ENCODE data around the gene SLC30A5. TPM values are rescaled to one million over a fixed set of nuclear protein-coding genes. Genes with fewer than 3 reads are reported as not detected.
"Not testable (repeated sequence)": the region's sequence is repeated elsewhere in the genome, so short reads cannot be mapped to it uniquely, and the experiment has no call there.

The SLC30A5 gene
- total RNA-seq, 1 donor from 2014 or later: 64.1 TPM

DNA sequence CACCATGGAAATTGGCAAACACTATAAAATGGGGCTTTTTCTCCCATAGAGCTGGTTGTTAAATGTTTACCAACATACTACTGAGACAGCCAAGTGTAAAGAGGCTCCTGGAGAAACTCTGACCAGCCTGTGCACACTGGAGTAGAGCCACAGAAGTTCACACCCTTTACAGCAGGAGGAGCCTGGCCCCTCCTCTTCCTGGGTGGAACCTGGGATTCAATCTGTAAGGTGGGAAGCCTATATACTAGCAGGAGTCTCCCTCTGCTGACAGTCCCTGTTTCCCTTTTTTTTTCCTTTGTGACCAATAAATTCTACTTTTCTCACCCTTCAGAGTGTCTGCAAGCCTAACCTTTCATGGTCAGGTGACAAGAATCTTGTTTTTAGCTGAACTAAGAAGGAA, 10.4 kb upstream of the SLC30A5 start:
- Mint-ChIP-seq H3K36me3 (ENCODE audit: low read depth) (no peaks in the 10 kb centered on the region), H3K4me3 (ENCODE audit: low read depth) (no peak overlapping the region), H3K4me1 (ENCODE audit: low read depth) (peaks cover 16% of the 10 kb centered on the region), H3K27me3 (ENCODE audit: low read depth) (no peaks in the 10 kb centered on the region), H3K9me3 (no peaks in the 10 kb centered on the region), H3K27ac (no peak overlapping the region)
- intact Hi-C loops (cut with micrococcal nuclease): no loop called here
- no peak for DNase-seq (ENCODE audit: low spot score)

DNA sequence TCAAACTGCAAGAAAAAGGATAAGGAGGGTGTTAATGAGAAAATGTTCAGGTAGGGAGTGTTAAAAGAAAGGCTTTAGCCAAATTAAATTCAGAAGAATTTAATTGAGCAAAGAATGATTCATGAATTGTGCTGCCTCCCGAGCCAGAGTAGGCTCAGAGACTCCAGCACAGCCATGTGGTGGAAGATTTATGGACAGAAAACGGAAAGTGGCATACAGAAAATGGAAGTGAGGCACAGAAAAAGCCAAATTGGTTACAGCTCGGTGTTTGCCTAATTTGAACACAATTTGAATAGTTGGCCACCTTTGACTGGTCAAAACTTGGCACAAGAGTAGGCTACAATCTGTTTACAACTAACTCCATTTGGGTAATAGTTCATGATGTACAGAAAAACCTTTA, 9.6 kb upstream of the SLC30A5 start:
- Mint-ChIP-seq H3K4me3 (ENCODE audit: low read depth) (no peak overlapping the region), H3K36me3 (ENCODE audit: low read depth) (no peaks in the 10 kb centered on the region), H3K9me3 (no peaks in the 10 kb centered on the region), H3K4me1 (ENCODE audit: low read depth) (peaks cover 14% of the 10 kb centered on the region), H3K27ac (no peak overlapping the region), H3K27me3 (ENCODE audit: low read depth) (no peaks in the 10 kb centered on the region)
- DNase-seq (ENCODE audit: low spot score): no peak
- intact Hi-C loops (cut with micrococcal nuclease): no loop called here

DNA sequence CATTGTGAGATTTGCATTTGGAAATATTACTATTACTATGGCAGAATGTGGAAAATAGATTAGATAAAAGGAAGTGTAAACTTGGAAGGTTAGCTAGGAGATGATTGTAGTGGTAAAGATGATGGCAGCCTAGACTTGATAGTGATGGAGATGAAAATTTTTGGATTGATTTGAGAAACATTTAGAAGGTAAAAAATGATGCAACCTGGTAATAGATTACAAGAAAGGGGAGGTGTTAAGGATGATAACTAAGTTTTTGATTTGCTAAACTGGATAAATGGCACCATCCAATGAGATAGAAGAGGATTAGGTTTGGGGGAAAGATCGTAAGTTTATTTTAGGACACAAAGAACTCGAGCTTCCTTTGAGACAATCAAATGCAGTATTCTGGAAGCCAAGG, 8.9 kb upstream of the SLC30A5 start:
- intact Hi-C loops (cut with micrococcal nuclease): no loop called here
- no peak overlapping the region for H3K4me3 Mint-ChIP-seq (ENCODE audit: low read depth)
- no peak for DNase-seq (ENCODE audit: low spot score)
- H3K4me1 Mint-ChIP-seq (ENCODE audit: low read depth): peaks cover 14% of the 10 kb centered on the region
- no peaks in the 10 kb centered on the region for H3K27me3 Mint-ChIP-seq (ENCODE audit: low read depth)
- H3K36me3 Mint-ChIP-seq (ENCODE audit: low read depth): no peaks in the 10 kb centered on the region
- no peak overlapping the region for H3K27ac Mint-ChIP-seq
- H3K9me3 Mint-ChIP-seq: no peaks in the 10 kb centered on the region

DNA sequence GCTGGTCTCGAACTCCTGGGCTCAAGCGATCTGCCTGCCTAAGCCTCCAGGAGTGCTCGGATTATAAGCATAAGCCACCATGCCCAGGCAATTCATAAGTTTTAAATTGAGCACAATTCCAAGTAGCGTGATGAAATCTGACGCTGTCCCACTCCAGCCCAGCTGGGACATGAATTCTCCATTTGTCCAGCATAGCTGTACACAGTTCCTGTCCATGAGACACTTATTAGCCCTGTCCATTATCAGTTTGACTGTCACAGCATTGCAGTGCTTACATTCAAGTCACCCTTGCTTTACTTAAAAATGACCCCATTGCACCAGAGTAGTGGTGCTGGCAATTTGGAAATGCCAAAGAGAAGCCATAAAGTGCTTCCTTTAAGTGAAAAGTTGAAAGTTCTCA, 7.6 kb upstream of the SLC30A5 start:
- H3K4me3 Mint-ChIP-seq (ENCODE audit: low read depth): no peak overlapping the region
- no peak overlapping the region for H3K27ac Mint-ChIP-seq
- H3K36me3 Mint-ChIP-seq (ENCODE audit: low read depth): no peaks in the 10 kb centered on the region
- intact Hi-C loops (cut with micrococcal nuclease): no loop called here
- no peaks in the 10 kb centered on the region for H3K27me3 Mint-ChIP-seq (ENCODE audit: low read depth)
- no peak for DNase-seq (ENCODE audit: low spot score)
- H3K4me1 Mint-ChIP-seq (ENCODE audit: low read depth): peaks cover 15% of the 10 kb centered on the region
- H3K9me3 Mint-ChIP-seq: no peaks in the 10 kb centered on the region

DNA sequence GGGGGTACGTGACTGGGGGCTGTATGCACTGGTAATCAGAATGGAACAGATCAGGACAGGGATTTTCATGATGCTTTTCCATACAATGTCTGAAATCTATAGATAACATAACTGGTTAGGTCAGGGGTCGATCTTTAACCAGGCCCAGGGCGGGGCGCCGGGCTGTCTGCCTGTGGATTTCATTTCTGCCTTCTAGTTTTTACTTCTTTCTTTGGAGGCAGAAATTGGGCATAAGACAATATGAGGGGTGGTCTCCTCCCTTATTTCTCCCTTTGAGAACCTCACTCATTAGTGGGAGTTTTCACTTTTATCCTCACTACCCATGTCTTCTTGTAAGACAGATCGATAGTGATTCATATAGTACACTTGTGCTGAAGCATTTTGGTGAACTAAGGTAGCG, 5.8 kb upstream of the SLC30A5 start:
- H3K4me1 Mint-ChIP-seq (ENCODE audit: low read depth): peaks cover 17% of the 10 kb centered on the region
- H3K4me3 Mint-ChIP-seq (ENCODE audit: low read depth); H3K9me3 Mint-ChIP-seq; intact Hi-C loops (cut with micrococcal nuclease); H3K36me3 Mint-ChIP-seq (ENCODE audit: low read depth); DNase-seq (ENCODE audit: low spot score); H3K27ac Mint-ChIP-seq; H3K27me3 Mint-ChIP-seq (ENCODE audit: low read depth): not testable (repeated sequence)

GRCh38 chr5:69090158-69090557, 3.7 kb upstream of the SLC30A5 start:
- Mint-ChIP-seq H3K9me3 (no peaks in the 10 kb centered on the region), H3K36me3 (ENCODE audit: low read depth) (peaks cover 4% of the 10 kb centered on the region), H3K4me1 (ENCODE audit: low read depth) (peaks cover 5% of the 10 kb centered on the region), H3K27me3 (ENCODE audit: low read depth) (no peaks in the 10 kb centered on the region), H3K4me3 (ENCODE audit: low read depth) (no peak overlapping the region), H3K27ac (no peak overlapping the region)
- intact Hi-C loops (cut with micrococcal nuclease): loop anchor here (5.0 kb wide), 1 partner anchor 48 kb away; no protein-coding TSS in a partner anchor
- no peak for DNase-seq (ENCODE audit: low spot score)

DNA sequence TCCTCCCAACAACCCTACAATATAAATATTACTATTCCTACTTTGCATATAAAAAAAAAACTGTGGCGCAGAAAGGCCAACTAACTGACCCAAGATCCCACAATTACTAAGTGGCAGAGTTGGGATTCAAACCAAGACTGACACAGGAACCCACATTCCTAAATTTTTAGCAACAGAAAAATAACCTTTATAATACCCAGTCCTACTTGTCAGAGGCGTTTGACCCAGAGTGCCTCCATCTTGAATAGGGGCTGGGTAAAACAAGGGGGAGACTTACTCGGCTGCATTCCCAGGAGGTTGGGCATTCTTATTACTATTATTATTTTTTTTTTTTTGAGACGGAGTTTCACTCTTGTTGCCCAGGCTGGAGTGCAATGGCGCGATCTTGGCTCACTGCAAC, 2.0 kb upstream of the SLC30A5 start:
- H3K27ac Mint-ChIP-seq: no peak overlapping the region
- peaks cover 18% of the 10 kb centered on the region for H3K36me3 Mint-ChIP-seq (ENCODE audit: low read depth)
- no peaks in the 10 kb centered on the region for H3K27me3 Mint-ChIP-seq (ENCODE audit: low read depth)
- DNase-seq (ENCODE audit: low spot score): no peak
- H3K4me3 Mint-ChIP-seq (ENCODE audit: low read depth): no peak overlapping the region
- peaks cover 14% of the 10 kb centered on the region for H3K4me1 Mint-ChIP-seq (ENCODE audit: low read depth)
- intact Hi-C loops (cut with micrococcal nuclease): loop anchor here (5.0 kb wide), 1 partner anchor 49 kb away; no protein-coding TSS in a partner anchor
- no peaks in the 10 kb centered on the region for H3K9me3 Mint-ChIP-seq

DNA sequence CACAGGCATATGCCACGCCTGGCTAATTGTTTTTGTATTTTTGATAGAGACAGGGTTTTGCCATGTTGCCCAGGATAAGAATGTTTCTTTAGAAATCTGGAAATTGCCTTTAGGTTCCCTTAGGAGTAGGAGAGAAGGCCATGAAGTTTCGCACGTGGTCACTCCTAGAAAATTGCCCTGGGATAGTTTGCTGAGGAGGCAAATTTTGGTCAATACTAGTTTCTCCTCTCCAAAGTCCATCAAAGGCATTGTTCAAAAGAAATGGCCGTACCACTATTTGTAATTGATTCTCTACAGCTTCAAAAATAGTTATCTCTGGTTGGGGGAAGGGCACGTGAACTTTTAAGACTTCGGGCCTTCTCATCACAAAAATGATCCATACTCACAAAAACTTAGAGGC, 845 bp upstream of the SLC30A5 start:
- peaks cover 28% of the 10 kb centered on the region for H3K36me3 Mint-ChIP-seq (ENCODE audit: low read depth)
- no peak for DNase-seq (ENCODE audit: low spot score)
- H3K27me3 Mint-ChIP-seq (ENCODE audit: low read depth): no peaks in the 10 kb centered on the region
- peaks cover 20% of the 10 kb centered on the region for H3K4me1 Mint-ChIP-seq (ENCODE audit: low read depth)
- H3K27ac Mint-ChIP-seq: peak overlapping the region; percentile 79
- H3K9me3 Mint-ChIP-seq: no peaks in the 10 kb centered on the region
- H3K4me3 Mint-ChIP-seq (ENCODE audit: low read depth): no peak overlapping the region
- intact Hi-C loops (cut with micrococcal nuclease): loop anchor here (1.0 to 5.0 kb wide), 7 partner anchors 51 to 277 kb away; partner anchors contain the start of genes CCNB1 and CDK7

GRCh38 chr5:69099302-69099701, 5.5 kb downstream of the SLC30A5 start:
- no peaks in the 10 kb centered on the region for H3K27me3 Mint-ChIP-seq (ENCODE audit: low read depth)
- peaks cover 66% of the 10 kb centered on the region for H3K36me3 Mint-ChIP-seq (ENCODE audit: low read depth)
- no peaks in the 10 kb centered on the region for H3K9me3 Mint-ChIP-seq
- H3K4me1 Mint-ChIP-seq (ENCODE audit: low read depth): peaks cover 23% of the 10 kb centered on the region
- DNase-seq (ENCODE audit: low spot score): no peak
- intact Hi-C loops (cut with micrococcal nuclease): no loop called here
- H3K27ac Mint-ChIP-seq: no peak overlapping the region
- no peak overlapping the region for H3K4me3 Mint-ChIP-seq (ENCODE audit: low read depth)

DNA sequence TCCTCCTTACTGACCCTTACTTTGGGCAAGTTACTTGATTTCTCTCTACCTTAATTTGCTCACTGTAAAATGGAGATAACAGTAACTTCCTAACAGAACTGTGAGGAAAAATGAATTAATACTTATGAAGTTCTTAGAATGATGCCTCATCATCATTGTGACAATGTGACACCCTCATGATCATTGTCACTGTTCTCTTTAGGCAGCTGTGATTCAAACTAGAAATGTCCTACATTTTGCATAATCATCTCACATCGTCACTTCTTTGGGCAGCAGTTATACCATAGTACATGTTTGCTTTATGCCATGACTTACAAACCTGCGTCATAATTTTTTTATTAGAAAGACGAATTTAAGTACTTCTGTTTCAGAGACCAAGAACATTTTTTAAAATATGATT, 9.7 kb downstream of the SLC30A5 start:
- Mint-ChIP-seq H3K4me3 (ENCODE audit: low read depth) (no peak overlapping the region), H3K27me3 (ENCODE audit: low read depth) (no peaks in the 10 kb centered on the region), H3K4me1 (ENCODE audit: low read depth) (peaks cover 10% of the 10 kb centered on the region), H3K27ac (peak overlapping the region; percentile 16), H3K9me3 (no peaks in the 10 kb centered on the region), H3K36me3 (ENCODE audit: low read depth) (peaks cover 60% of the 10 kb centered on the region)
- intact Hi-C loops (cut with micrococcal nuclease): no loop called here
- no peak for DNase-seq (ENCODE audit: low spot score)

DNA sequence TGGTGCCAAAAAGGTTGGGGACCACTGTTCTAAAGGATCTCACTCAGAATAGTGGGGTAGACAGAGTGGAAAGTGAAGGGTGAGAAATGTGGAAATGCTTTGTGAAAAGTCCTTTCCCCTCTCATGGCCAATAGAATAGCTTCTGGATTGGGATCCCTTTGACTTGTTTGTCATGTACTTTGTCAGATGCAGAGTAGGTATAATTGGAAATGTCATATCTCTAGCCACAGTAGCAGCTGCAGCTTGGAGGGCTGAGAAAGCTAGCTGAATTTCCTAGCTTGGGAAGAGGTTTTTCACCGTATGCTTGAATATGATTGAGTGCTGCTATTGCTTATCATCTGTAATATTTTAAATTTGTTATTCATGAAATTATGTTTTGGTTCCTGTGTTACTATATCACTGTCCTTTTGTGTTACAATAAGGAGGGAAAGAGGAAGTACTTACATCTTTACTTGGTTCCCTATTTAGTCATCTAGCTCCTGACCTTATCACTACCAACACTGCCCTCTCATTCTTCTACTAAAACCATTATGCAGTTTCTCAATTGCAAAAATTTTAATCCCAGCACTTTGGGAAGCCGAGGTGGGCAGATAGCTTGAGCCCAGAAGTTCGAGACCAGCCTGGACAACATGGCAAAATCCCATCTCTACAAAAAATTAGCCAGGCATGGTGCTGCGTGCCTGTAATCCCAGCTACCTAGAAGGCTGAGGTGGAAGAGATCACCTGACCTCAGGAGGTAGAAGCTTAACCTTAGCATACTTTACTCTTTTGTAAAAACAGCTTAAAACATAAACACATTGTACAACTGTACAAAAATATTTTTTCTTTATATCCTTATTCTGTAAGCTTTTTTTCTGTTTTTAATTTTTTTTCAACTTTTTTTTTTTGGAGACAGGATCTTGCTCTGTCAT, 12.4 kb downstream of the SLC30A5 start:
- H3K4me1 Mint-ChIP-seq (ENCODE audit: low read depth): peaks cover 5% of the 10 kb centered on the region
- DNase-seq (ENCODE audit: low spot score): no peak
- no peak overlapping the region for H3K27ac Mint-ChIP-seq
- H3K4me3 Mint-ChIP-seq (ENCODE audit: low read depth): no peak overlapping the region
- H3K27me3 Mint-ChIP-seq (ENCODE audit: low read depth): no peaks in the 10 kb centered on the region
- H3K9me3 Mint-ChIP-seq: peaks cover 9% of the 10 kb centered on the region
- peaks cover 65% of the 10 kb centered on the region for H3K36me3 Mint-ChIP-seq (ENCODE audit: low read depth)
- intact Hi-C loops (cut with micrococcal nuclease): no loop called here

GRCh38 chr5:69108367-69108766, 14.6 kb downstream of the SLC30A5 start:
- DNase-seq (ENCODE audit: low spot score); H3K4me3 Mint-ChIP-seq (ENCODE audit: low read depth); H3K27me3 Mint-ChIP-seq (ENCODE audit: low read depth); H3K27ac Mint-ChIP-seq; H3K9me3 Mint-ChIP-seq; H3K4me1 Mint-ChIP-seq (ENCODE audit: low read depth); intact Hi-C loops (cut with micrococcal nuclease): not testable (repeated sequence)
- H3K36me3 Mint-ChIP-seq (ENCODE audit: low read depth): peaks cover 62% of the 10 kb centered on the region

DNA sequence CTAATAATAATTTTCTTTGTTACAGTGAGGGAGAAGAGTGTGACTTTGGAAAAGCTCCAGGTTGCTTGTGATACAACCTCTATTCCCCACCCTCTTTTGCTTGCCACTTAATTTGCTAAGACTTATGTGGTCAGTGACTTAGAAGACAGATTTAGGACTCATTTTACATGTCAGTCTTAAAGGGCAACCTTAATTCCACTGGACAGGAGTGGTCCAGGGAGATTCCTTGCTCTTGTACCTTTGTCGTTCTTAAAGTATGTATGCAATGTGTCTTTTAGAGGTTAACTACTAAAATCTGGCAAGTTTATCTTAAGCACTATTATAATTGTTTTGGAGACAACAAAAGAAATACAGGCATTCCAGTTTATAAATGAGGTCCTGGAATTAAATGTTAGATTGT, 20.0 kb downstream of the SLC30A5 start:
- Mint-ChIP-seq H3K4me1 (ENCODE audit: low read depth) (no peaks in the 10 kb centered on the region), H3K27me3 (ENCODE audit: low read depth) (no peaks in the 10 kb centered on the region), H3K4me3 (ENCODE audit: low read depth) (no peak overlapping the region), H3K9me3 (peaks cover 9% of the 10 kb centered on the region), H3K27ac (no peak overlapping the region), H3K36me3 (ENCODE audit: low read depth) (peaks cover 46% of the 10 kb centered on the region)
- DNase-seq (ENCODE audit: low spot score): no peak
- intact Hi-C loops (cut with micrococcal nuclease): no loop called here

Measured in activated T-helper 2 cell treated with anti-CD3 and anti-CD28 coated beads, Interferon-gamma antibody, Interleukin-2, Interleukin-4, amounts not matched to agents 10 μg/mL and 5 μg/mL and 100 μg/mL, durations not matched to agents 14 hours and 24 hours and 36 hours (primary cell).